Measurements from ENCODE around the gene KDM4E. TPM values are rescaled to one million over a fixed set of nuclear protein-coding genes. Genes with fewer than 3 reads are reported as not detected.

Gene KDM4E
- total RNA-seq, 2 donors from 2014 or later: not detected

GRCh38 chr11:95057959-95058358, 32.9 kb downstream of the KDM4E start:
- Histone ChIP-seq H3K4me1 (no peaks in the 10 kb centered on the region), H3K36me3 (replicated peaks in 1 of 2; ENCODE audit: insufficient read depth in 1 of 2, low read depth in 2 of 2) (no peaks in the 10 kb centered on the region), H3K4me3 (no peak overlapping the region), H3K27me3 (no peaks in the 10 kb centered on the region), H3K27ac (no peak overlapping the region), H3K9me3 (no peaks in the 10 kb centered on the region)
- DNase-seq (no peak), ATAC-seq (no peak)
- TF ChIP-seq CTCF (IDR thresholded peaks at IDR 0.05) (no peak), POLR2A (IDR thresholded peaks at IDR 0.05) (no peak)
- 93 to 94% methylated on average over 8 of the region's 8 CpGs for WGBS, 2 donors
- intact Hi-C loops (cut with DNase I): no loop called here

GRCh38 chr11:95058621-95059020, 33.6 kb downstream of the KDM4E start:
- 65 to 81% methylated on average over 1 of the region's 1 CpG for WGBS, 2 donors
- no peaks in the 10 kb centered on the region for H3K9me3 ChIP-seq
- DNase-seq: no peak
- intact Hi-C loops (cut with DNase I): no loop called here
- no peak for ATAC-seq
- H3K27ac ChIP-seq: no peak overlapping the region
- no peaks in the 10 kb centered on the region for H3K36me3 ChIP-seq (replicated peaks in 1 of 2; ENCODE audit: insufficient read depth in 1 of 2, low read depth in 2 of 2)
- TF ChIP-seq CTCF (IDR thresholded peaks at IDR 0.05): no peak
- no peak for TF ChIP-seq POLR2A (IDR thresholded peaks at IDR 0.05)
- no peaks in the 10 kb centered on the region for H3K27me3 ChIP-seq
- no peaks in the 10 kb centered on the region for H3K4me1 ChIP-seq
- no peak overlapping the region for H3K4me3 ChIP-seq

GRCh38 chr11:95059046-95059445, 34.0 kb downstream of the KDM4E start:
- DNase-seq: no peak
- H3K4me1 ChIP-seq: no peaks in the 10 kb centered on the region

GRCh38 chr11:95065336-95065735, 40.3 kb downstream of the KDM4E start:
- WGBS, 2 donors: 95 to 100% methylated on average over 1 of the region's 1 CpG
- no peak for TF ChIP-seq CTCF (IDR thresholded peaks at IDR 0.05)
- no peak for TF ChIP-seq POLR2A (IDR thresholded peaks at IDR 0.05)
- Histone ChIP-seq H3K4me1 (peaks cover 12% of the 10 kb centered on the region), H3K27me3 (no peaks in the 10 kb centered on the region), H3K4me3 (no peak overlapping the region), H3K9me3 (no peaks in the 10 kb centered on the region), H3K27ac (no peak overlapping the region), H3K36me3 (replicated peaks in 1 of 2; ENCODE audit: insufficient read depth in 1 of 2, low read depth in 2 of 2) (no peaks in the 10 kb centered on the region)
- intact Hi-C loops (cut with DNase I): no loop called here
- ATAC-seq (no peak), DNase-seq (no peak)

More at GRCh38 chr11:95059046-95059445, 34.0 kb downstream of the KDM4E start:
- Histone ChIP-seq H3K36me3 (replicated peaks in 1 of 2; ENCODE audit: insufficient read depth in 1 of 2, low read depth in 2 of 2) (no peaks in the 10 kb centered on the region), H3K27ac (no peak overlapping the region), H3K4me3 (no peak overlapping the region), H3K9me3 (no peaks in the 10 kb centered on the region), H3K27me3 (no peaks in the 10 kb centered on the region)
- intact Hi-C loops (cut with DNase I): no loop called here
- TF ChIP-seq CTCF (IDR thresholded peaks at IDR 0.05): no peak
- no peak for TF ChIP-seq POLR2A (IDR thresholded peaks at IDR 0.05)
- 71 to 82% methylated on average over 6 of the region's 6 CpGs for WGBS, 2 donors
- no peak for ATAC-seq

- intact Hi-C loops (cut with DNase I): no loop called here
- Histone ChIP-seq H3K27me3 (no peaks in the 10 kb centered on the region), H3K4me3 (peak within 1 kb of the TSS; percentile 69 to 70), H3K27ac (peak within 1 kb of the TSS; percentile 95 to 99 (median 98)), H3K9me3 (no peaks in the 10 kb centered on the region), H3K36me3 (replicated peaks in 1 of 2; ENCODE audit: insufficient read depth in 1 of 2, low read depth in 2 of 2) (no peaks in the 10 kb centered on the region), H3K4me1 (peaks cover 17% of the 10 kb centered on the region)
- ATAC-seq: no peak
- WGBS, 2 donors: 0% methylated on average over 4 of the region's 4 CpGs
- no peak for TF ChIP-seq CTCF (IDR thresholded peaks at IDR 0.05)
- no peak for TF ChIP-seq POLR2A (IDR thresholded peaks at IDR 0.05)
- no peak for DNase-seq
Observed at GRCh38 chr11:95066716-95067038, 41.6 kb downstream of the KDM4E start, which contains the start of gene SRSF8. Gene SRSF8, plus strand, starts transcription at chr11:95066919. Its CDS starts 308 bp downstream, at chr11:95067227.

Data from body of pancreas (tissue), 4 donors.